Ishikawa (cell line): Measurements from ENCODE around the gene IFITM10.

Source experiments
- CEBPB ChIP-seq: IDR thresholded peaks from 2 replicates; pipeline ENCODE4 v1.6.1; 2012
- CREB1 ChIP-seq: IDR thresholded peaks from 2 replicates; pipeline ENCODE4 v1.6.1; 2012; ENCODE audit warnings: low read depth
- EGR1 ChIP-seq: IDR thresholded peaks from 2 replicates; pipeline ENCODE4 v1.6.1; 2012
- EP300 ChIP-seq: IDR thresholded peaks from 2 replicates; pipeline ENCODE4 v1.6.1; 2012; ENCODE audit warnings: borderline replicate concordance
- FOXM1 ChIP-seq: IDR thresholded peaks from 2 replicates; pipeline ENCODE4 v1.6.1; 2012; ENCODE audit warnings: low read depth, borderline replicate concordance
- MAX ChIP-seq: IDR thresholded peaks from 2 replicates; pipeline ENCODE4 v1.6.1; 2012
- NFIC ChIP-seq: IDR thresholded peaks from 2 replicates; pipeline ENCODE4 v1.6.1; 2012
- RAD21 ChIP-seq: IDR thresholded peaks from 2 replicates; pipeline ENCODE4 v1.6.1; 2012; ENCODE audit warnings: low read depth
- REST ChIP-seq: IDR thresholded peaks from 2 replicates; pipeline ENCODE4 v1.6.1; 2012; ENCODE audit warnings: low read depth, mild to moderate bottlenecking
- TAF1 ChIP-seq: IDR thresholded peaks from 2 replicates; pipeline ENCODE4 v1.6.1; 2012; ENCODE audit warnings: low read depth, mild to moderate bottlenecking
- TCF12 ChIP-seq: IDR thresholded peaks from 2 replicates; pipeline ENCODE4 v1.6.1; 2012; ENCODE audit warnings: low read depth
- TEAD4 ChIP-seq: IDR thresholded peaks from 2 replicates; pipeline ENCODE4 v1.6.1; 2012
- USF1 ChIP-seq: IDR thresholded peaks from 2 replicates; pipeline ENCODE4 v1.6.1; 2012
- YY1 ChIP-seq: IDR thresholded peaks from 2 replicates; pipeline ENCODE4 v1.6.1; 2012; ENCODE audit warnings: low read depth
- ZBTB7A ChIP-seq: IDR thresholded peaks from 2 replicates; pipeline ENCODE4 v1.6.1; 2012; ENCODE audit warnings: low read depth

Gene IFITM10

GRCh38 chr11:1791912-1792311 lies 41.5 kb upstream of the IFITM10 start:
- TF ChIP-seq CREB1 = no peak

GRCh38 chr11:1786466-1786865 lies 36.1 kb upstream of the IFITM10 start:
- no peak for TF ChIP-seq EP300
- TF ChIP-seq TCF12 = no peak
- no peak for TF ChIP-seq CEBPB
- no peak for TF ChIP-seq RAD21
- no peak for TF ChIP-seq CREB1
- TF ChIP-seq EGR1 = no peak
- TF ChIP-seq MAX = no peak
- no peak for TF ChIP-seq TEAD4
- TF ChIP-seq REST = no peak
- no peak for TF ChIP-seq NFIC

- TF ChIP-seq TEAD4 (no peak), CEBPB (no peak), EGR1 (no peak), TAF1 (no peak), USF1 (no peak), CREB1 (no peak), EP300 (no peak), TCF12 (no peak), RAD21 (no peak), NFIC (no peak), FOXM1 (no peak), YY1 (no peak)
These were observed 35.5 kb upstream of the IFITM10 start for GRCh38 chr11:1785749-1786413.

- TF ChIP-seq CEBPB = no peak
- TF ChIP-seq YY1 = no peak
- TF ChIP-seq ZBTB7A = no peak
- no peak for TF ChIP-seq TEAD4
- TF ChIP-seq REST = no peak
- no peak for TF ChIP-seq TAF1
- TF ChIP-seq TCF12 = no peak
- no peak for TF ChIP-seq USF1
- no peak for TF ChIP-seq EP300
- TF ChIP-seq MAX = no peak
- TF ChIP-seq EGR1 = no peak
- no peak for TF ChIP-seq FOXM1
- no peak for TF ChIP-seq CREB1
- no peak for TF ChIP-seq RAD21
- TF ChIP-seq NFIC = no peak
These were observed 34.6 kb upstream of the IFITM10 start for GRCh38 chr11:1784761-1785650.

- no peak for TF ChIP-seq CREB1
- no peak for TF ChIP-seq REST
- no peak for TF ChIP-seq NFIC
- no peak for TF ChIP-seq EP300
- TF ChIP-seq YY1 = no peak
These were observed 33.5 kb upstream of the IFITM10 start for GRCh38 chr11:1783725-1784529.
